HG03045 (cell line): Measurements from ENCODE around the gene AP5Z1.
A peak's percentile ranks its signal among the peaks of the same experiment; 100 is the strongest.

ENCODE experiments used
- ATAC-seq: cut with Tn5 transposase; IDR thresholded peaks from one replicate; pipeline ENCODE4 v1.9.1; 2021; ENCODE audit warnings: mild to moderate bottlenecking, moderate library complexity; ENCODE audit not compliant: unreplicated experiment

AP5Z1 gene

GRCh38 chr7:4765776-4766490, 9.5 kb upstream of the AP5Z1 start:
- ATAC-seq, result no peak

- no peak for ATAC-seq
Measured at GRCh38 chr7:4766666-4767519, 8.5 kb upstream of the AP5Z1 start.

- ATAC-seq, result no peak
Measured at GRCh38 chr7:4768597-4769569, 6.5 kb upstream of the AP5Z1 start.

- ATAC-seq, result no peak
Measured at GRCh38 chr7:4769761-4770160, 5.7 kb upstream of the AP5Z1 start.

- no peak for ATAC-seq
Measured at GRCh38 chr7:4770886-4771285, 4.5 kb upstream of the AP5Z1 start.

GRCh38 chr7:4771737-4772136, 3.7 kb upstream of the AP5Z1 start:
- no peak for ATAC-seq

- ATAC-seq, result no peak
Measured at GRCh38 chr7:4772306-4772705, 3.1 kb upstream of the AP5Z1 start.

GRCh38 chr7:4774007-4774406, 1.4 kb upstream of the AP5Z1 start:
- no peak for ATAC-seq

GRCh38 chr7:4774658-4775249, 669 bp upstream of the AP5Z1 start:
- peak; percentile 14 for ATAC-seq

GRCh38 chr7:4775848-4776623, 613 bp downstream of the AP5Z1 start:
- peak; percentile 17 for ATAC-seq

- ATAC-seq, result no peak
Measured at GRCh38 chr7:4779118-4779517, 3.7 kb downstream of the AP5Z1 start.

- no peak for ATAC-seq
Measured at GRCh38 chr7:4781366-4782069, 6.1 kb downstream of the AP5Z1 start.

GRCh38 chr7:4782333-4783291, 7.2 kb downstream of the AP5Z1 start:
- no peak for ATAC-seq

- ATAC-seq, result no peak
Measured at GRCh38 chr7:4783292-4783652, 7.8 kb downstream of the AP5Z1 start.

- no peak for ATAC-seq
Measured at GRCh38 chr7:4783762-4784351, 8.4 kb downstream of the AP5Z1 start.

GRCh38 chr7:4784799-4785198, 9.4 kb downstream of the AP5Z1 start:
- no peak for ATAC-seq

- no peak for ATAC-seq
Measured at GRCh38 chr7:4785371-4785770, 9.9 kb downstream of the AP5Z1 start.

- ATAC-seq, result no peak
Measured at GRCh38 chr7:4786015-4786414, 10.6 kb downstream of the AP5Z1 start.
